HG03442 (cell line): ENCODE results near the gene FAM20A.
"Not testable (repeated sequence)": the region's sequence is repeated elsewhere in the genome, so short reads cannot be mapped to it uniquely, and the experiment has no call there.

ENCODE experiments used
- ATAC-seq: cut with Tn5 transposase; IDR thresholded peaks from one replicate; pipeline ENCODE4 v1.9.1; 2021; ENCODE audit warnings: mild to moderate bottlenecking, moderate library complexity; ENCODE audit not compliant: unreplicated experiment

Gene FAM20A

DNA sequence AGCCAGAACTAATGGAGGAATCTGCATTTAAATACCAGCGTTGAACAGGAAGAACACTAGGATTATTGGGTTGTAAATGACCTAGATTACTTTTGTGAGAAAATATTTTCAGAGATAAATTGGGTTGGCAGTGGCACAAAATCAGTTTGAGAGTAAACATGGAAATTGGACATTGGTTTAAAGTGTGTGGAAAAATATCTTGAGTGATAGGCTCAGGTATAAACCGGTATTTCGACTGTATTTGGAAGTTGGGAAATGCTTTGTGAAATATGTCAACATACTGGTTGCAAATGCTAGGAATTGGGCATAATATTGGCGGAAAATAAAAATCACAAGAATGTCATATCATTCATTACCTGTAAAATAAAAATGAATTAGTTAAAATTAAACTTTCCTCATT is 73.9 kb downstream of the FAM20A start:
- no peak for ATAC-seq

DNA sequence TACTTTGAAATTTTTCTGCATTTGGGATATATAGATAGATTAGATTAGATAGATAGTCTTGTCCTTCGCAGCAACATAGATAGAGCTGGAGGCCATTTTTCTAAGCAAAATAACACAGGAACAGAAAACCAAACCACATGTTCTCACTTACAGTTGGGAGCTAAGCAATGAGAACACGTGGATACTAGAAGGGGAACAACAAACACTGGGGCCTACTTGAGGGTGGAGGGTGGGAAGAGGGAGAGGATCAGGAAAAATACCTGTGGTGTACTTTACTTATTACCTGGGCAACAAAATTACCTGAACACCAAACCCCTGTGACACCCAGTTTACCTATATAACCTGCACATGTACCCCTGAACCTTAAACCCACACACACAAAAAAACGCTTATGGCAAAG is 74.6 kb downstream of the FAM20A start:
- ATAC-seq = no peak

DNA sequence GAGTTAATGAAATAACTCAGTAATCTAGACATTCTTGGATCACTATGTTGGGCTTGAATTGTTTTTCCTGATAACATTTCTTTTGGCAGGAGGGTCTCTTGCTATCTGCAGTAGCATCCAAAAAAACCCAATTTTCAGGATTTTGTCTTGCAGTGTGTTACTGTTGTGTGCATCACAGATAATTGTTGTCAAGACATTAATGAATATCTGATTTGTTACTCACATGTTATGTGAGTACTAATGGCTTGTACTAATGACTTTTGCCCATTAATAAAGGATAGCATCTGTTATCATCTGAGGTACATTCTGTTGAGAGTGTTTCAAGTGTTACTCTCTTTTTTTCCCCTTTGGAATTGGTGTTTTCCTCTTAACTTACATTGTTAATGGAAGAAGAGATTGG is 78.9 kb downstream of the FAM20A start:
- ATAC-seq = no peak

DNA sequence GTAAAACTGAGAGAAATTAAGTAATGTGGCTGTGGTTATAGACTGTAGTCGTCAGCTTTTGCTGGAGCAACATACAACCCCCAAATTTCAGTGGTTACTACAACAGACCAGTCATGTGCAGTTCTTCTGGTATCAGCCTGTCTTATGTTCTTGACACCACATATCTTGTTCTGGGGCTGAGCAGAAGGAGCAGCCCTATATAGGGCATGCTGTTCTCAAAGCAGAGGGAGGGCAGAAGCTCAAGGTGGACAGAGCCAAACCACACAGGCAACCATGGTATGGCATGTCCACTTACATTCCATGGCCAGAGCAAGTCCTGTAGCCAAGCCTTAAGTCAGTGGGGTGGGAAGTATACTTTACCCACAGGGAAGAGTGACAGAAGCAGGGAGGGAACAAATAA is 81.3 kb downstream of the FAM20A start:
- ATAC-seq = no peak

DNA sequence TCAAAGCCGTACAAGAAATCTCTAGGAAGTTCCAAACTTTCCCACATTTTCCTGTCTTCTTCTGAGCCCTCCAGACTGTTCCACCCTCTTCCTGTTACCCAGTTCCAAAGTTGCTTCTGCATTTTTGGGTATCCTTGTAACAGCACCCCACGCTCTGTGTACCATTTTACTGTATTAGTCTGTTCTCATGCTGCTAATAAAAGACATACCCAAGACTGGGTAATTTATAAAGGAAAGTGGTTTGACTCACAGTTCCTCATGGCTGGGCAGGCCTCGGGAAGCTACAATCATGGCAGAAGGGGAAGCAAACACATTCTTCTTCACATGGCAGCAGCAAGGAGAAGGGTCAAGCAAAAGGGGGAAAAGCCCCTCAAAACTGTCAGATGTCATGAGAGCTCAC is 82.1 kb downstream of the FAM20A start:
- ATAC-seq = not testable (repeated sequence)

DNA sequence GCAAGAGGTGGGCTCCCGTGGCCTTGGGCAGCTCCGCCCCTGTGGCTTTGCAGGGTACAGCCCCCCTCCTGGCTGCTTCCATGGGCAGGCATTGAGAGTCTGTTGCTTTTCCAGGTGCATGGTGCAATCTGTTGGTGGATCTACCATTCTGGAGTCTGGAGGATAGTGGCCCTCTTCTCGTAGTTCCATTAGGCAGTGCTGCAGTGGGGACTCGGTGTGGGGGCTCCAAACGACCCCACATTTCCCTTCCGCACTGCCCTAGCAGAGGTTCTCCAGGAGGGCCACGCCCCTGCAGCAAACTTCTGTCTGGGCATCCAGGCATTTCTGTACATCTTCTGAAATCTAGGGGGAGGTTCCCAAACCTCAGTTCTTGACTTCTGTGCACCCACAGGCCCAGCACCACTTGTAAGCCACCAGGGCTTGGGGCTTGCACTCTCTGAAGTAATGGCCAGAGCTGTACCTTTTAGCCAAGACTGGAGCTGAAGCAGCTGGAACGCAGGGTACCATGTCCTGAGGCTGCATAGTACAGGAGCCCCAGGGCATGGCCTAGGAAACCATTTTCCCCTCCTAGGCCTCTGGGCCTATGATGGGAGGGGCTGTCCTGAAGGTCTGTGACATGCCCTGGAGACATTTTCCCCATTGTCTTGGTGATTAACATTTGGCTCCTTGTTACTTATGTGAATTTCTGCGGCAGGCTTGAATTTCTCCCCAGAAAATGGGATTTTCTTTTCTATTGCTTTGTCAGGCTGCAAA is 82.9 kb downstream of the FAM20A start:
- no peak for ATAC-seq

DNA sequence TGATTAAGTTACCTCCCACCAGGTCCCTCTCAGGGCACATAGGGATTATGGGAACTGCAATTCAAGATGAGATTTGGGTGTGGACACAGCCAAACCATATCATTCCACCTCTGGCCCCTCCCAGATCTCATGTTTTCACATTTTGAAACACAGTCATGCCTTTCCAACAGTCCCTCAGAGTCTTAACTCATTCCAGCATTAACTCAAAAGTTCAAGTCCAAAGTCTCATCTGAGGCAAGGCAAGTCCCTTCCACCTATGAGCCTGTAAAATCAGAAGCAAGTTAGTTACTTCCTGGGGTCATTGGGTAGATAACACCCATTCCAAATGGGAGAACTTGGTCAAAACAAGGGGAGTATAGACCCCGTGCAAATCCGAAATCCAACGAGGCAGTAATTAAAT is 83.6 kb downstream of the FAM20A start:
- not testable (repeated sequence) for ATAC-seq

DNA sequence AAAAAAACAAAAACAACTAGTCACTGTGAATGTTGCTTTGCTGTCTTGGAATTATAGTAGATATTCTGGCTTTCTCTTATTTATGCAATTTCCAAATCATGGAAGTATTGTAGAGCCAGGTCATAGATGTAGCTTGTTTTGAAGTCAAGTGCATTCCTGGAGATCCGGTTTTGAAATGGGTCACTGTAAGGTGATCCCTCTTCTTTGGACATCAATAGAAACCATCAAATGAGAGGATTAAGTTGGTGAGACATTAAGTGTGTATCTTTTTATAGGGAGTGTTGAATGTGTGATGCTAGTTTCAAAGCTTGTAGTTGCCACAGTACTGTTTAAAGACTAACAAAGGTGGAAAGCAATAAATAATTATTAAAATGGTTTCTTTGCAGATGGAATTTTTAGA is 84.4 kb downstream of the FAM20A start:
- no peak for ATAC-seq

DNA sequence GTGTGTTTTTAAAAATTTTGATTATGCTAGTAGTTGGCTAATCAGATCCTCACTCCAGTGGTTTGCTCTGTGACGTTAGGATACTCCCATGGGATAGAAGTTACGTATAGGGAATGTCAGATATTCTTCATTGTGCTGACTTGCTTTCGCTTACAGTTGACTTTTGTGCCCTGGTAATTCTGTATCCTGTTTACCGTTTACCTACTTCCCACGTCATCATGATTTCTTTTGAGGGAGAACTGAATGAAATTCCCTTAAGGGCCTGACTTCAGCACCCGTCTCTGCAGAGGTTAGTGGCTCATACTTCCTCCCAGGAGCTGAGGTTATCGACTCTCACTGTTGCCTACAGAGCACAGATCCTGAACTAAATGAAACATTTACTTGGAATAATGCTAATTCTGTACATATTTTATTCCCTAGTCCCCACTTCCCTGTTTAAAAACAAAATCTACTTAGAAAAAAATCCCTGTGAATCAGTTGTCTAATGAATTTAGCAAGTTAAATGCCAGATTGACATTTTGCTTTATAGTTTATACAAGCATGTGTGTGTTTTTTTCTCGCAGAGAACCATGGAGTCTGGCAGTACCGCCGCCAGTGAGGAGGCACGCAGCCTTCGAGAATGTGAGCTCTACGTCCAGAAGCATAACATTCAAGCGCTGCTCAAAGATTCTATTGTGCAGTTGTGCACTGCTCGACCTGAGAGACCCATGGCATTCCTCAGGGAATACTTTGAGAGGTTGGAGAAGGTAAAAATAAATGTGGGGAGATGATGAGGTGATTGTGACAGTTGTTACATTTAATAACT is 86.1 kb downstream of the FAM20A start:
- no peak for ATAC-seq

DNA sequence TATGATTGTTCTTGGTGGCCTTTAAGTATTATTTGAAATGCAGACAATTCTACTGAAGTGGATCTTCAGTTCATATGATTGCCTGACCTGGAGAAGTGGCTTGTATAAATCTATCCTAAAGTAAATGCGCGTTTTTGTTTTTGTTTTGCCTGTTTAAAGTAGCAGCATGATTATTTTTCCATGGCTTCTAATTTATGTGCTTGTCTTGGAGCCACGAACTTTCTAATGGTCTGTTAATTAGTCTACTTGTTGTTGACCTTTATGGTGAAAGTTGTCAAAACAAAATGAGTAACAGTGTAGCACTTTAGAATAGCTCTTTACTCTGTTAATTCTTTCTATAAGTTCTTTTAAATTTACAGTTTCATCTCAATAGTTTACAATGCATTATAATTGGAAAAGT is 87.2 kb downstream of the FAM20A start:
- no peak for ATAC-seq

DNA sequence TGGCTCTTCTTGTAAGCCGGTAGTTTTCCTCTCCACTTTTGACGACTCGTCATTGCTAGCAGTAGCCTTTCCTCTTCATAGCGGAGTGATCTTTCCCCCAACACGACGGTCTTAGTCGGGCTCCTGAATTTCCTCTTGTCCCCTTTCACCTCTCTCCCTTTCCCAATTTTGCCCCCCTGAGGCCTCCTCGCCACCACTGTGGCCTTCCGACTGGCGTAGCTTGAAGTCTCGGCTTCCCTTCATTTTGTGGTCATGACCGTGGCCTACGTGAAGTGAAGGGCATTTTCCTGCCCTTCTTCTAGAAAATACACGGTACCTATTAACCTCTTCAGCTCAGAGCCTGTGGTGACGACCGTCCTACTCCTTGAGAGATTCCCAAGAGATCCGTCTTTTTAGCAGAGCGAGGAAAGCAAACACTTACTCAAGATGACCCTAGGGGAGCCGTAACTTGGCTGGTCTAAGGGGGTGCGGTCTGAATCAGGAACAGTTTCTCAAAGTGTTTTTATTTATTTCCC is 88.2 kb downstream of the FAM20A start:
- no peak for ATAC-seq

DNA sequence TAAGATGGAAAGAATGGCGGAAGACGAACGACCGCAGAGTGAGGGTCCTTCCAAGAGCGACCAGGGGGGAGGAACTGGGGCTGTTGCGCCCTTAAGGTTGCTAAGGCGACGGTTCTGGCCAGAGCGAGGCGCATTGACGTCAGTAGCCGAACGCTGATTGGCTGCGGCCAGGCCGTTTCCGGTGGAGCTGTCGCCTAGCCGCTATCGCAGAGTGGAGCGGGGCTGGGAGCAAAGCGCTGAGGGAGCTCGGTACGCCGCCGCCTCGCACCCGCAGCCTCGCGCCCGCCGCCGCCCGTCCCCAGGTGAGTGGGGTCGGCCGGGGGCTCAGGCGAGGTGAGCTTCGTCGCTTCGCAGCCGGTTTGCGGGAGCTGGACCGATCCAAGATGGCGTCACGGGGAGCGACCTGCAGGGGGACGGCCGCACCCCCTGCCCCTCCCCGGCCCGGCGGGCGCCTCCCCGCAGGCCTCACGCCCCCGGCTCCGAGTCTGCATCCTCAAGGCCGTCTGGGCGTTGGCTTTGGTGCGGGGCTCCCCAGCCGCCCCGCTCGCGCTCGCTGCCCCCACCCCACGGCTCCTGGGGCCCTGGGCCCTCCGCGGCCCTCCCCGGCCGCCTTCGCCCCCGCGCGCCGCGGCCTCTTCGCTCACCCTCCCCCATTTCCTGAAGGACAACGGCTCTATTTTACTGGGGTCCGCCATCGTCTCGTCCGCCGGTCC is 88.8 kb downstream of the FAM20A start, which contains the start of gene PRKAR1A:
Gene PRKAR1A, plus strand, starts transcription at position 184 of the 713 bp plus-strand sequence. CDS start 2,970 bp downstream, outside the sequence.
- ATAC-seq = peak; percentile 90

DNA sequence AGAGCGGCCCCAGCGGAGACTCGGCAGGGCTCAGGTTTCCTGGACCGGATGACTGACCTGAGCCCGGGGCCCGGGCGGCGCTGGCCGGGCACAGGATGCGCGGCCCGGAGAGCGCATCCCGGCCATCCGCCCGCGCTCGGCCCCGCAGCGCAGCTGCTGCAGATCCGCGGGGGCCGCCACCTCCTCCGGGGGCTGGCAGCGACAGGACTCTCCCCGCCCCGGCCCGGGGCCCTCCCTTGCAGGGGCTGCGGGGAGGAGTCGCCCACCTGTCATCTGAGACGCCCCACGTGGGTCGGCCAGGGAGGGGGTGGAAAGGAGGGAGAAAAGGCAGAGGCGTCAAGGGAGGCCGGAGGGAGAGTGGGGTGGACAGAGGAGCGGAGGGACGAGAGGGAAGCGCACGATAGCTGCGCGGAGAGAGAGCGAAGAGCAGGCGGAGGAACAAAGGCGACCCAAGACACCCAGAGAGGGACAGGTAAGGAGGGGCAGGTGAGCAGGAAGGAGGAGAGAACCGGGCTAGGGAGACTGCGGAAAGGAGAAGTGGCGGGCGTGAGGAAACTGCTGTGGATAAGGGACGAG is 89.4 kb downstream of the FAM20A start:
- ATAC-seq = peak; percentile 36

DNA sequence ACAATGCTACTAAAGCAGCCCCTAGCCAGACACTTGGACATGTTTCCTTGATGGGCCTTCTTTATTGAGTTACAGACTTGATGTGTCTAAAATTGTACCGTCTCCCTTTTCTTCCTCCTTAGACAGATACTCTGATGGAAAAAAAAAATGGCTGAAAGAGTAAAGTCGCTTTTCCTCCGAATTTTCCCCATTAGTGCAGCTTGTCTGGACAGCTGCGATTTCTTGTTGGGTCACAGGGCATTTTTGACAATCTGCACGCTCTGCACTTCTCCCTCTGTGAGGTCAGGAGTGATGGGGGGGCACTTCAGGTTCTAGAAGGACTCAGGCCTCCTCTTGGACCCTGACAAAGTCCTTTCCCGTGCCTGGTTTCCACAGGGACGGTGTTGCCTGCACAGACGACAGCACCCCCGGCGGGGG is 89.9 kb downstream of the FAM20A start:
- no peak for ATAC-seq

DNA sequence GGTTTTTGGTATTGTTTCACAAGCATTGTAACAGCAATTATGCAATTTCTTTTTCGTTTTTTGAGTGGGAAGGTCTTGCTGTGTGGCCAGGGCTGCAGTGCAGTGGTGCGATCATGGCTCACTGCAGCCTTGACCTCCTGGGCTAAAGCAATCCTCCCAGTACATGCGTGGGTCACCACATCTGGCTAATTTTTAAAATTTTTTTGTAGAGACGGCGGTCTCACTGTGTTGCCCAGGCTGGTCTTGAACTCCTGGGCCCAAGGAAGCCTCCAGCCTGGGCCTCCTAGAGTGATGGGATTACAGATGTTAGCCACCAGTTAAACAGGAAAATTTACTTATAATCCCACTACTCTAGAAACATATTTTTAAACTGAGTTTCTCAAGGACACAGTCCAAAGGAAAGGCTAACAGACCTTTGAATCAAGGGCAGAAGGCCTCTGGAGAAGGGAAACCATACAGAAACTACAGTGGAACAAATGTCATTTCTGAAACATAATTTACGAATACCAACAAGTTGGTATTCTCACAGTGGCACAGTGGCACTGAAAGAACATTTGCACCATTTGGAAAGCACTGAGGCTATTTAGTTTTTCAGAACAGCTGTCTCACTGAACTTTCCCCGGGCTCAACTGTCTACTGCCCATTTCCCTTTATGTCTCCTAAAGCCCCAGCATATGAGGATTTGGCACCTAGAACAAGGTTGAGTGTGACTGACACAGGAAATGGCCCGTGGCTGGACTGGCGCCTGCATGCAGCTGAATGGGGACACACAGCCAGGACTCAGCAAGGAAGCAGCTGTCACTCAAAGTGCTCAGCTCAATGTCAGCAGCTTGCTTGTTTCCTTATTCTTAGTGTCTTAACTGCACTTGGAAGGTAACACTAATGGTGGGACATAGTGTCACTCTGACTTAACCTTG is 91.8 kb downstream of the FAM20A start:
- no peak for ATAC-seq

DNA sequence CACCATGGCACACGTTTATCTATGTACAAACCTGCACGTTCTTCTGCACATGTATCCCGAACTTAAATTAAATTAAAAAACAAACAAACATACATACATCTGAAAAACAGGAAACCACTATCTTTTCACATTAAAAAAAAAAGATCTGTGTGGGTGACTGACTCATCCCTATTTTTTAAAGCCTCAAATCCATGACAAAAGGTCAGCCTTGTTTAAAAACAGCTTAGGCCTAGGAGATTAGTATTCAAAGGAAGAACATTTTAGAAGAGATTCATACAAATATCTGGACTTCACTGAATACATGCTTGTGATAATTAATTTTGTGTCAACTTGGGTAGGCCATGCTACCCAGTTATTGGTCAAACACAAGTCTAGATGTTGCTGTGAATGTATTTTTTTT is 93.6 kb downstream of the FAM20A start:
- no peak for ATAC-seq

DNA sequence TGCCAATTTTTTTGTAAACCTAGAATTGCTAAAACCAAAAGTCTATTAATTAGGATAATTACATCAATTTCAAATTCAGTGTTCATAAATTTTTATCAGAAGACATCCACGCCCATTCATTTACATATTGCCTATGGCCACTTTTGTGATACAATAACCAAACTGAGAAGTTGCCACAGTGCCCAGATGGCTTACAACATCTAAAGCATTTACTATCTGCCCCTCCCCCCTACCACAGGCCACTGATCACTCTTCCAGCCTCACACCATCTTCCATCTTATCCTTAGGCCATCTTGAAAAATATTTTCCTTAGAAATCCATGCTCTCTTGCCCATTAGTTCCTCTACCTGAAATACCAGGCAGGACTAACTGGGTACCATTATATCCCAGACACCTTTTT is 95.2 kb downstream of the FAM20A start:
- no peak for ATAC-seq

DNA sequence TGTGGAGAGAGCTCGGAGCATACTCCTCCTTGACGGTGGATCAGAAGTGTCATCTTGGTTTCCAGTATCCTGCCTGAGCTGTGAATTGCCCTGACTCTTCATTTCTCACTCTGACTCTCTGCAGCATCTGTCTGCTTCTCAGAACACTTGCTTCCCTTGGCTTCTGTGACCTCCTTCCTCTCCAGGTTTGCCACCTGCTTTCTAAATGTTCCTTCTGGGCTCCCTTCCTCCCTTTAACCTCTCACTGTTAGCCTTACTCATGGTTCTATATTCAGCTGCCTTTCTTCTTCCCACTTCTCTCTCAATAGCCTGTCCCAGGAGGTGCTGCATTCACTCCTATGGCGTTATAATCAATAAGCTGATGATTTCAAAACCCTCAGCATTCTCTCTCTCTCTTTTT is 100.1 kb downstream of the FAM20A start:
- no peak for ATAC-seq

DNA sequence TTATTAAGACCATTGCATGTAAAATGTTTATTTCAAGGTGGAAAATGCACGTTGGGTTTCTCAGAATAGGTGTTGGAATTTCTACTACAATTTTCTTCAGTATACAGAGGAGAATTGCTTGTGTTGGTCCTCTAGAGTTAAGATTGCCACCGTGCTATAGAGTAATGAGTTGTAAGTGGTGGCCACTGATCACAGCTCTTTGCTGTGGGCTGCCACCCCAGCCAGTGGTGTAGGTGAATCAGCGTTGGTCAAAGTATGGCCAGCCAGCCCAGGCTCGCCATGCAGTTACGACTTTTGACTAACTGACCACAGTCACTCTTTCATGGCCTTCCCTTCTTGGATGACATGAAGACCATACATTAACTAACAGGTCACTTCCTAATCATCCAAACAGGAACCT is 101.6 kb downstream of the FAM20A start:
- no peak for ATAC-seq
